Inflammatory macrophage (primary cell): ENCODE data around the gene BTBD9.

Experiments
- DNase-seq, 2 donors: peaks; one replicate each; pipeline ENCODE4 v3.0.0-alpha.2; 2020 to 2022

Gene BTBD9

DNA sequence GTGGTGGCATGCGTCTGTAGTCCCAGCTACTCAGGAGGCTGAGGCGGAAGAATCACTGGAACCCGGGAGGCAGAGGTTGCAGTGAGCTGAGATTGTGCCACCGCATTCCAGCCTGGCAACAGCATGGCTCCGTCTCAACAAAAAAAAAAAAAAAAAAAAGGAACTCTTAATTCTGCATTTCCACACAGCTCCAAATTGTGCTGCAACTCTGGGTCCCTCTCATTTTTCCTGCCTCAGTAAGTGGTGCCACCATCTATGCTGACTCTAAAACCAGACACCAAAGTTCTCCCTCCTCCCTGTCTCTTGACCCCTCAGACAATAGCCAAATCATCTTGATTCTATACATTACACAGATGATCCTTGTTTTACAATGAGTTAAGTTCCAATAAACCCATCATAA is 133.9 kb downstream of the BTBD9 start:
- peak; percentile 47 to 51 for DNase-seq

DNA sequence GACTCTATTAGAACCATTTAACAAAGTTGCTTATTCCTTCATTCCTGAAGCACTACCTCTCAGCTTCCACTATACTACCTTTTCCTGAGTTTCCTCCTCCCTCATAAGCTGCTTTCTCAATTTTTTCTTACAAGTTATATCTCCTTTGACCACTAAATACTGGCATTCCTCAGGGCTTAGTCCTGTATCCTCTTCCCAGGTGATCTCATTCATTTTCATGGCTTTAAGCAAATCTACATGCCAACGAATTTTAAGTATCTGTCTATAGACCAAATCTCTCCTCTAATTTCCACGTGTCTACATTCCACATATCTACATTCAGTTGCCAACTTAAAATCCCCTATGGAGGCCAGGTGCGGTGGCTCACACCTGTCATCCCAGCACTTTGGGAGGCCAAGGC is 134.7 kb downstream of the BTBD9 start:
- no peak for DNase-seq

DNA sequence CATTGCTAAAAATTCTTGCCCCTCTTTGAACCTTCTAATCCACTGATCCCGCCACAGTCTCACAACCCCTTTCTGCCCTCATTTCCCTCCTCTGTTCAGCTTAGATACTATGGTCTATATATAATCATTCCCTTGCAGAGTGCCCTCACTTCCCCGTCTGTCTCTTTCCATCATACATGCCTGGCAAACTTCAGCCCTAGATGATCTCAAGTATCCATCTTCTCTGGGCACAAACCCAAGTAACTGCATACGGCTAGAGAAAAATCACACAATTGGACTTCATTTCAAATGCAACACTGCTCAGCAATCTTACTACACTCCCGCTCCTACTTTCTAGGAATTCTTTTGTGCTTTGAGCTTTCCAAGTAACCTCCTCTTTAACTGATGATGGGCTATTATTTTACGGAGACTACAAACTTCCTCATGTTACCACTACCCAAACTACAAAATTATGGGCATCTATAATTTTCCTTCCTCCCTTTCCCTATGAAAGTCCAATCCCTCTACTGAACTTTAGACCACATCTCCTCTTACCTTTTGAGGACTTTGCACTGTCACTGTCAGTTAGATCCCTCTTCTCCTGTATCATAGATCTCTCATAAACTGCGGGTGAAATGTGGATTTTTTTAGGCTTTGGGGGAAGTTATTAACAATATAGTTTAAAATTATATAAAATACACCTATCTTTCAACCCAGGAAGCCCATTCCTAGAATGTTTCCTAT is 135.6 kb downstream of the BTBD9 start:
- no peak for DNase-seq

DNA sequence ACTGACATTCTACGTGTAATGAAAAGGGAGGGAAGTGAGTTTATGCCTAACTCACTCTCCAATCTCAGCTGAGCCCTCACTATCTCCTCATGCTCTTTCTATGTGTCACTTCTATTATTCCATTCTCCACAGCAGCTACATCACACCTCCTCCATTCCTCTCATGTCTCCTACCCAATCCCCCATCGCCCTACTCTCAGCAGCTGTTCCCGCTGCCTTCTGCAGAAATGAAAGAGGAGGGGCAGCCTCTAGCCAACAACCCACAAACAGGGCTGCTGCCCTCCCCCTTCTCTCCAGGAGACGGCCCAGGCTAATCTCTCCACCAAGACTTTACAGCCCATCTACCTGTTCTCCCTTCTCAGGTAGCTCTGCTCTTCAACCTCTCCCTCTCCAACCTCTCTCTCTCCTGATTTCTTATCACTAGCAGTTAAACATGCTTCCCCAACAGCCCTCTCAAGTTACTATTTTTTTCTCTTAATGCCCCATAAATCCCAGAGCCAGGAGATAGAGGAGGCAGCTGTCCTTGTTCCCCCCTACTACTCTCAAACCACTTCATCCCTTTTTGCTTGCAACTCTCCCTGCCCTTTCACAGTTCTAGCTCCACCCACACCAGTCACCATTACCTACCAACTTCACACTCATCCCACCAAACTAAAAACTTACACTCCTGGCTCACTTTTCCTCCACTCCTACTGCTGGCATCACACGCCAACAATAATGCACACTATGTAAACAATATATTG is 136.5 kb downstream of the BTBD9 start:
- DNase-seq: no peak

DNA sequence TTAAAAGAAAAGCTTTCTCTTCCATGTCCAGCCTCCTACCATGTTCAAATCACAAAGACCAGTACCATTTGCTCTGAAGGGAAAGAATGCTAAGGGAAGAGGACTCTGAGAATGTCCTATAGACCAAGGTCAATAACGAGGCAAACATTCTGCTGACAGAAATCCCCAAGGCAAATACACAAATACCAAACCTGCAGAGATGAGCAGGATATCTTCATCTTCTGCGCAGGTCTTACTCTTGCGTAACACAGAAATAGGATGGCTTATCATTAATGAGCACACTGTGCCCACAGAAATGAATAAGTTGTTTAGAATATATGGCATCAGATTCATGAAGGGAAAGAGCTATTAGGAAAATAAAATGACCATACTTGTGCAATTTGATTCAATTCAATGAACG is 137.3 kb downstream of the BTBD9 start:
- no peak for DNase-seq

DNA sequence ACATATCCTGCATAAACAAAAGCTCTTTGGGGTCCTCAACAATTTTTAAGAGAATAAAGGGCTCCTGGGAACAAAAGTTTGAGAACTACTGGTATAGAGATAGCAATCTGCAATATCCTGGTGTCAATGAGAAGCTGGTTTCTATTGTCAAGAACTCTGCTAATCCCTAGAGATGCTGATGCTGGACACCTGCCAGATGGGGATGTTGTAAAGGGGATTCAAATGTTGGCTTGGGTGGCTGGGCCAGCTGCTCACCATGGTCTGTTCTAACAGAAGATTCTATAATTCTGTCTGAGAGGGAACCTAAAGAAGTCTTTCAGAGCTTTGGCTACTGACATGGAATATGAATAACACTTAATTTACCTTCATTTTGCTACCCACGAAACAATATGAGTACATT is 137.8 kb downstream of the BTBD9 start:
- no peak for DNase-seq

DNA sequence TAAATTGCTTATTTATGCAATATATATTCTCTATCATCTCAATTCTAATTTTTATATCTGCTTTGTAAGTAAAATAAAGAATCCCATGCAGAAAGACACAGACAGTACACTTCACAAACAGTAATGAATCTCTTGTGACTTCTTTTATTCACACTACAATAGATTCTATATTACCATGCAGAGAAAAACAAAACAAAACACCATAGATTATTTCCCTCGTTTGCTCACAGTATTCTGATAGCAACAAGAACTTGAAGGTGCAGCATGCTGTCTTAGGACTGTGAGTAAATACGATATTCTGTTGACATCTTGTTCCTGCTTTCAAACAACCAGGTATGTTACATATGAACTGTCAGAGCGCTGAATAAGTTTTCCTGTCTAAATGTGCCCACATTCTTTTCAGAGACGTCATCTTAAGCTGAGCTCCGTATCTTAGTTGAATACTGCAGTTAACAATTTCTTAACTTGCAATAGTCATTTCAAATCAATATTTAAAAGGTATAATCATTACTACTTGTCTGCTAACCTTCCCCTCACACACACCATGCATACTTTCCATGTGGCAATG is 140.1 kb downstream of the BTBD9 start:
- no peak for DNase-seq

DNA sequence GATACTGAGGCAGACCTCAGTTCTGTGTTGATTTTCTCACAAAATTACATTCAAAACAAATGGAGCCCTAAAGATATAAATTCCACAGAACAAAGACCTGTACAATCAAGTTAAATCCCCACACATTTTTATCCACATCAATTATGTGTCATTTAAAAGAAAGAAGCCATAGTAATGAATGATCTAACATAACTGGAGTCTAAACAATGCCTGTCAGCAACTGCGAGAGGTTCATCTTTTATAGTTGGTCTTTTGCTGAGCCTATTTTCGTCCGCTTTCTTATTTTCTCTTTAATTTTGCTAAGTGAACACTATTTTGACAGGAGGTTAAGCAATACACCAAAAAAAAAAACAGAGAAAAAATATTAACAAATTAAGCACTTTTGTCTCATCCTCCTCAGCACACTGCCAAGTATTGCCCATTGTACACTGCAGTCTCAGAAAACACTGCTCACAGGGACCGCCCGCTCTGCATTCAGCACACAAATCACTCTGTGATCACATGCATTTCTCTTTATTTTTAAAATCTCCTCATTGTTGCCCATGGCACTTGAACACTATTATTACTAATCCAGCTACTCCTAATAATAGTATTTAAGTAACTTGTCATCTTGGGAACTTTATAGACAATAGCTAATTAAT is 140.8 kb downstream of the BTBD9 start:
- no peak for DNase-seq

DNA sequence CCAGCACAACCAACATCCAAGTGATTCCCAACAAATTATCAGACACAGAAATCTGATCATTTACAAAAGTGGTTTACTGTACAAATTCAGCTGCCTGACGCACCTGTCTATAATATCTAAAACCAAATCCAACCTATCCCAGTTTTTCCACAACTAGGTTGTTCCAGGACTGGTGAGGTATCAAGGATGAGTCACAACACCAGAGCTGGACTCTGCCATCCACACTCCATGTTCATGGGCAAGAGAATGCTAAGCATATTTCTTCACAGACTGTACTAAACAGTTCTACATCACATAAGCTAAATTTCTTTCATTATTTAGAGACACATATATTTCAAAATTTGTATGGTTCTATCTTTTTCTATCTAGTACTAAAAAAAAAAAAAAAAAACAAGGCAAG is 141.6 kb downstream of the BTBD9 start:
- DNase-seq: no peak

DNA sequence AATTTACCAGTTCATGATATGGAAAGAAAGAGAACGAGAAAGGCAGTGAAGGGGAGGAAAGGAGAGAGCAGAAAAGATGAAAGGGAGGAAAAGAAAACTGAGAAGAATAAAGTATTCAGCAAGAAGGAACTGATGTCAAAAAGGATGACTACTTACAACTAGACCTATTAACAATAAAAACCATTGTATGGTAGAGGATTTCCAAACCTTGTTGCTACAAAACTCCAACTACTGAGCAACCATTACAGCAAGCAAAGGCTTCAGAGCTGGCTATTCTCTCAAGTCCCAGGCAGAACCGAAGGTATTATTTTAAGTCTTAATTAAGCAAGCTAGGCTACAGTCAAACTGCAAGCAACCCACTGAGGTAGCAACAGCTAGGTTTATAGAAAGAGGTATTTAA is 142.2 kb downstream of the BTBD9 start:
- no peak for DNase-seq

DNA sequence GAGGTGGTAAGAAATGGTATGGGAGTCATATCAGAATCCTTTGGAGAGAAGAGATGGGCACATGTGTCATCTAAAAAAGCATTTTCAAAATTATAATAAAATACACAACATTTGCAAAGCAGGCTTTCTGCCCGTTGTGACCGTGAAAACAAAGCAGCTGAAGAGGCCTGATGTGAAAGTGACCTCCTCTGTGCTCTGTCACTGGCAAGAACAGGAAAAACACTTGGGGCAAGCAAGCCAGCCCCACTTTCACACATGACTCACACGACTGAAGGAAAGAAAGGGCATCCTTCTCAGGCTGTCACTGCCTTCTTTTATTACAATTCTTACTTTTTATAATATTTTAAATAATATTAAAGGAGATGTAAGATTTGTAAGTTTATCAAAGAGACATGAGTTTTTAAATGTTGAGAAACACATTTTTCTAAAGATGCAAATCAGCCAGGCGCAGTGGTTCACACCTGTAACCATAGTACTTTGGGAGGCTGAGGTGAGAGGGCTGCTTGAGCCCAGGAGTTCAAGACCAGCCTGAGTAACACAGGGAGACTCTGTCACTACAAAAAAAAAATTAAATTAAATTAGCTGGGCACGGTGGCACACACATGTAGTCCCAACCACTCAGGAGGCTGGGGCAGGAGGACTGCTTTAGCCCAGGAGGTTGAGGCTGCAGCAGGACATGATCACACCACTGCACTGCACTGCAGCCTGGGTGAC is 143.7 kb downstream of the BTBD9 start:
- DNase-seq: no peak

DNA sequence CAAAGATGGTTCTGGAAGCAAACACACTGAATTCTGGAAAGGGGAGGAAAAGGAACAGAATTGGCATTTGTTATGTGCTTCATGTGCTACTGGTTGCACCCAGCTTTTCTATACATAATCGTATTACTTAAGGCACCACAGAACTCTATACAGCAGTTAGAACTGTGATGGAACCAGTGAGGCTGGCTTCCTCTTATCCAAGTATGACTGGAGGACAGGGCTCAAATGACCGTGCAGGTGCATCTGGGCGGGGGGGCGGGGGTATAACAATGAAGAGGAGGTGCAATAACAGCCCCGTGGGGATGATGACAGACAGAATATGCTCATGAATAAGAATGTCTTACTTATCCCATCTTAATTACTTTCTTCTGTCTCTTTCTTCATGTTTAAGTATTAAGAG is 144.2 kb downstream of the BTBD9 start:
- no peak for DNase-seq

DNA sequence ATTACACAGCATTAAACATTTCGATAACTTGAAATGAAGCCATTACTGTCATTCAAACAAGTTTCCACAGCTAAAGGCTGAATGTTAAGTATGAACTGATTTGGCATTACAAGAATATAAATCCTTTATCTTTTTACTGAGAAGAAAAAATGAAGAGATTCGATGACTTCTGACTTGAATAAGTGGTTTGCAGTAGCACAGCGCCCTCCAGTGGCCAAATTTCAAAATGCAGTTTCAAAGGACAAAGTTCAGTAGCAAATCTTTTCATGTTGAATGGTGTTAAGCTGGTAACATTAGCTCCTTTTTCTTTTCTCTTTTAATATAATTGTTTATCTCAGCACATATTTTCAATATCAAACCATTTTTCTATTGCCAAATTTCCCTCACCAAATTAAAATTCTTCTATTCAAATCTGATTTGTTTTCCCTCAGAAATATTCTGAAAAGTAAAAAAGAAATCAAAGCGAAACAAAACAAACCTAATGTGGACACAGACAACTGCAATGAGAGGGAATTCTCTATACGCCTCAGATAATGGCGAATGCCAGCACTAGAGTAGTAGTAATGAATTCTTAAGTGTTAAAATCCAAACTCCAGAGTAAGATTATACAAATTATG is 145.7 kb downstream of the BTBD9 start:
- peak; percentile 84 to 85 for DNase-seq

DNA sequence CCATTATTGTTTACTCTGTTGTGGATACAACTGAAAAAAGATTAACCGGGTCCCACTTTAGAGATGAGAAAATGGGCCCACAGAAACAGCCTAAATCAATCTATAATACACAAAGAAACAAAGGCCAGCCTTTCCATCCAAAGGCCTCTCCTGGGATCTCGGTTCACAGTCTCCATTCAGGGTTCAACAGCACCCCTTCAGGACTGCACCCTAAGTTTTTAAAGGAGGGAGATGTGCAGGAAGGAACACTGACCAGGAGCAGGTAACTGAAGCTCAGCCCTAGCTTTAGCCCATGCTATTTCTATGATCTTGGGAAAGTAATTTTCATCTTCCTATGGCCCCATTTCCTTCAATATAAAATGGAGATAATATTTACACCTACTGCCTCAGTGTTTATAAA is 147.7 kb downstream of the BTBD9 start:
- DNase-seq: no peak

DNA sequence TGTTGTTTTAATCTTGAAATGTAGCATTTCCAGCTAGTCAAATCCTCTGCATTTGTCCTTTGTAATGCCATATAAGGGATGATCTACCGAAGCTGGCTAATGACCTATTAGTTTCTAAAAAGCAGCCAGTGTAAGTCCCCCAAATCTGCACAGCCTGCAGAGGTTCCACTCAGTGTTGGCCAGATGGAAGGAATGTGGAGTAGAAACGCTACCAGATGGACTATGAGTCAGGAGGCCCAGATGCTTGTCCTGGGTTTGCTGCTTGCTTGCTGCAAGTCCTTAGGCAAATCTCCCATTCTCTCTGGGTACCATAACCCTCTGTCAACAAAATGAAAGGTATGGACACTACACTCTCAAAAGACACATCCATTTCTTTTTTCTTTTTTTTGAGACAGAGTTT is 149.8 kb downstream of the BTBD9 start:
- no peak for DNase-seq

DNA sequence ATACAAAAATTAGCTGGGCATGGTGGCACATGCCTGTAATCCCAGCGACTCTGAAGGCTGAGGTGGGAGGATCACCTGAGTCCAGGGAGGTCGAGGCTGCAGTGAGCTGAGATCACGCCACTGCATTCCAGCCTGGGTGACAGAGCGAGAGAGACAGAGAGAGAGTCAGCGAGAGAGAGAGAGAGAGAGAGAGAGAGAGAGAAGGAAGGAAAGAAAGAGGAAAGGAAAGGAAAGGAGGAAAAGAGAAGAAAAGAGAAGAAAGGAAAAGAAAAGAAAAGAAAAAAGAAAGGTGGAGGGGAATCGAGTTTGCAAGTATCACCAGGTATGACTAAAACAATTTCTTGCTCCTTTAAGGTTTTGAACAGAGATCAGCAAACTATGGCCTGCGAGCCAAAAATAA is 152.3 kb downstream of the BTBD9 start:
- no peak for DNase-seq

DNA sequence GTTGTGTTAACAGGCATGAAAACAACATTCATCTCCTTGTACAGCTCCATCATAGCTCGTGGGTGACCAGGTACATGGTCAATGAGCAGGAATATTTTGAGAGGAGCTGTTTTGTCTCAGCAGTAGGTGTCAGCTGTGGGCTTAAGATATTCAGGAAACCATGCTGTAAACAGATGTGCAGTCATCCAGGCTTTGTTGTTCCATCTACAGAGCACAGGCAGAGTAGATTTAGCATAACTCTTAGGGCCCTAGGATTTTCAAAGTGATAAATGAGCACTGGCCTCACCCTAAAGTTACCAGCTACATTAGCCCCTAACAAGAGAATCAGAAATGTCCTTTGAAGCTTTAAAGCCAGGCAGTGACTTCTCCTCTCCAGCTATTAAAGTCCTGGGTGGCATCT is 154.2 kb downstream of the BTBD9 start:
- no peak for DNase-seq

DNA sequence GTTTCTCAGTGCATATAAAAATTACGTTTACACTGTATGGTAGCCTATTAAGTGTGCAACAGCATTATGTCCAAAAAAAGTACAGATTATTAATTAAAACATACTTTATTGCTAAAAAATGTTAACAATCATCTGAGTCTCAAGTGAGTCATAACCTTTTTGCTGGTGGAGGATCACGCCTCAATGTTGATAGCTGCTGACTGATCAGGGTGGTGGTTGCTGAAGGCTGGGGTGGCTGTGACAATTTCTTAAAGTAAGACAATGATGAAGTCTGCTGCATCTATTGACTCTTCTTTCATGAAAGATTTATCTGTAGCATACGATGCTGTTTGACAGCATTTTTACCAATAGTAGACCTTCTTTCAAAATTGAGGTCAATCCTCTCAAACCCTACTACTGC is 155.1 kb downstream of the BTBD9 start:
- DNase-seq: no peak

DNA sequence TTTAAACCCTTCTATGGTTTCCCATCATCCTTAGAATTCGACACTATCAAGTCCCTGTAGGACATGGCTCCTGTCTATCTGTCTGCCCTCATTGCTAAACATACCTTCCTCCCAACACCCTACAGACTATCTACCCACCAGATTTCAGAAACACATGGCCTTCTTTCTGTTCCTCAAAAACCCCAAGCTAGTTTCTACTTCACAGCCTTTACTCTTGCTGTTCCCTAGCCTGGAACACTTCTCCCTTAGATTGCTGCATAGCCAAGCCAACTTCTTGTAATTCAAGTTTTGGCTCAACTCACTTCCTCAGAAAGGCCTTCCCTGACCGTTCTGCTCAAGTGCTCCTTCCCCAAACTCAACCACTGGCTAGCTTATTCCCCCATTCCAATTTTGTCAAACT is 156.2 kb downstream of the BTBD9 start:
- DNase-seq: peak; percentile 93 to 97

DNA sequence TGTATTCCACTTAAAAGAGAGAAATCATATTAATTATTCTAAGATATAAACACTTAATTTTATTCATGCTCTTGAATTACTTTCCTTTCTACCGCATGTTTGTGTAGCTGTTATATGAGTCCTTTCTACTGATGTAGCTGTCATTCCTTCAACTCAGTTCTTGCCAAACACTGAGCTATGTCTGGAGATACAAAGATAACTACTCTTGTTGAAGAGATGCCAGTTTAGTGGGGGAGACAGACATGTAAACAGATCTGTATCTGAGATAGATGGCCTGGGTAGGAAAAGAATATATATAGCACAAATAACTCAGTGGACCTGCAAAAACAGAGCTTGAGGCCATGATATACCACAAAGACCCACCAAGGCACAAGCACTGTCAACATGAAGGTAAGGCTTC is 157.3 kb downstream of the BTBD9 start:
- DNase-seq: no peak

DNA sequence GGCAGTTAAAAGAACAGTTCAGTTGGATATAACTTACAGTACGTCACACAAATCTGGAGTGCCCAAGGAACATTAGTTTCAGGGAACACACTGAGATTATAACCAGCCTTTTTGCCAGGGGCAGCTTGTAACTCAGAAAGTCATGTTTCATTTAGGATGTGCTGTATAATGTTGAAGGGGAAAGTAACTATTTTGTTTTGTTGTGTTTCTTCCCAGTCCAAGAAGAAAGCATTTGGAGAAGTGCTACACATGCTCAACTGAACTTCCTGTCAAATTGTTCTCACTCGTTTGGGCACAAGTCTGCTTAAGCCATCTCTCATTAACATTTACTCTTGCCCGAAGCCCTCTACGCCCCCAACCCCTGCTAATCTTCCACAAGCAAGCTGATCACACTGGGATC is 157.9 kb downstream of the BTBD9 start:
- DNase-seq: peak; percentile 29 to 38

DNA sequence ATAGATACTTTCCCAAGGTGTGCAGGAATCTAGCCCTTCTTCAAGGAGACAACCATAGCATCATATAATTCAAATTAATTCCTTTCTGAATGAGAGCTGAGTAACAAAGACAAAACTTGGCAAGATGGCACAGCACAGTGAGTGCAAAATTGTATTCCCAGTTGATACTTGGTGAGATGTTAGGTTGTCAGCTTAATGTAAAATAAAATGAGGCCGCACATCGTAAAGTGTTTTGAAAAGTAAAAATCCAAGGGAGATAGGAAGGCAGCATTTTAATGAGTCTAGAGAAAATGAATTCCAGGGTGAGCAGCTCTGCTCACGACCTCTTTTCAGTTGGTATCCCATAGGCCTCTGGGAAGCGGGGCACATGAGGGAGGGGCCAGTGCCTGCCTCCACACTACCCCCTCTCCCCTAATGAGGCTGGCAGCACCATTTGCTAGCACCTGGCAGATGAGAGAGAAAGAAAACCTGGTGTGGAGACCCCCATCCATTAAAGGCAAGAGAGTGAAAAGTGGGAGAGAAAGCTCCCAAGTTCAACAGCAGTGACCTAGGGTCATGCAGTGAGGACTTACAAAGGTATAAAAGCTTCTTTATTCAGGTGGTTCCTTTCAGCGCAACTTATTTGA is 158.4 kb downstream of the BTBD9 start:
- no peak for DNase-seq
